K562 (cell line): ENCODE measurements around the gene SYMPK. TPM values are rescaled to one million over a fixed set of nuclear protein-coding genes. Genes with fewer than 3 reads are reported as not detected.

Source experiments
- CCNT2 ChIP-seq: IDR thresholded peaks from 2 replicates; pipeline ENCODE4 v1.6.1; 2011; ENCODE audit warnings: borderline replicate concordance, low read depth, mild to moderate bottlenecking, moderate library complexity, mixed read lengths, low read length; ENCODE audit not compliant: insufficient read length; ENCODE audit errors: extremely low read depth
- FOXK1 ChIP-seq: sonication (generic); formaldehyde crosslinking; IDR thresholded peaks from 2 replicates; pipeline ENCODE4 v1.8.0; 2022; ENCODE audit warnings: missing genetic modification reagents, mild to moderate bottlenecking, borderline replicate concordance
- POLR2G ChIP-seq: fragments of 200-400 bp; formaldehyde crosslinking; IDR thresholded peaks from 2 replicates; pipeline ENCODE4 v1.6.1; 2017; ENCODE audit warnings: low read depth, mild to moderate bottlenecking, antibody characterized with exemption, low read length, moderate library complexity
- SRSF3 ChIP-seq: fragments of 200-400 bp; formaldehyde crosslinking; IDR thresholded peaks from 2 replicates; pipeline ENCODE4 v1.6.1; 2016; ENCODE audit warnings: mild to moderate bottlenecking, low read length, moderate library complexity; ENCODE audit not compliant: insufficient read depth
- TFAP4 ChIP-seq: sonication (generic); formaldehyde crosslinking; IDR thresholded peaks from 2 replicates; pipeline ENCODE4 v1.8.0; 2022; ENCODE audit warnings: missing genetic modification reagents, mild to moderate bottlenecking, moderate library complexity, borderline replicate concordance
- VEZF1 ChIP-seq: fragments of 200-800 bp; sonication (Bioruptor generic); IDR thresholded peaks from 2 replicates; pipeline ENCODE4 v1.6.1; 2017; ENCODE audit warnings: missing genetic modification characterization, missing compliant biosample characterization
- ZNF133 ChIP-seq: fragments of 250-450 bp; sonication (Bioruptor Pico); IDR thresholded peaks from 2 replicates; pipeline ENCODE4 v1.4.0; 2020; ENCODE audit warnings: mild to moderate bottlenecking
- ZNF41 ChIP-seq: fragments of 250-450 bp; sonication (Bioruptor Pico); conservative IDR thresholded peaks from 2 replicates; pipeline ENCODE4 v1.4.0; 2020; ENCODE audit warnings: mild to moderate bottlenecking
- ZNF449 ChIP-seq: fragments of 250-450 bp; sonication (Bioruptor Pico); IDR thresholded peaks from 2 replicates; pipeline ENCODE4 v1.8.0; 2022; ENCODE audit warnings: moderate library complexity, mild to moderate bottlenecking, inconsistent platforms
- polyA plus RNA-seq, 8 experiments: library from polyadenylated mRNA; depleted of rRNA in 4 of 8; stranded (reverse) in 5 of 8; unstranded in 3 of 8; fragments of >200 nt; fragmentation: Nextera tagmentation in 2 of 8; fragmentation: Illumina TruSeq in 1 of 8; extraction: Ambion mirVana in 2 of 8; extraction: Trizol in 1 of 8; gene quantifications; 2 replicates each; pipeline versions ENCODE4 v1.2.1 to v1.2.3, GENCODE V29; 2011 to 2014; ENCODE audit warnings: inconsistent platforms in 1 of 8, missing spikeins in 1 of 8
- total RNA-seq, 7 experiments: library from RNA; depleted of rRNA in 6 of 7; stranded (reverse); fragments of >200 nt in 6 of 7; fragmentation: Illumina TruSeq in 2 of 7; extraction: Trizol in 2 of 7; gene quantifications; 2 replicates each; pipeline versions ENCODE4 v1.2.1 to v1.2.3, GENCODE V29; 2011 to 2021; ENCODE audit warnings: low replicate concordance in 1 of 7
- TF ChIP-seq, protein P1 (sequence below): sonication (generic); formaldehyde crosslinking; IDR thresholded peaks from 2 replicates; pipeline ENCODE4 v1.8.1; 2022; ENCODE audit warnings: missing genetic modification reagents
- TF ChIP-seq, protein P2 (sequence below): IDR thresholded peaks from 2 replicates; pipeline ENCODE4 v1.6.1; 2014; ENCODE audit warnings: antibody characterized with exemption
- TF ChIP-seq, protein P3 (sequence below): fragments of 450-650 bp; IDR thresholded peaks from 2 replicates; pipeline ENCODE4 v1.7.1; 2018; ENCODE audit warnings: mild to moderate bottlenecking, low read depth; ENCODE audit not compliant: partially characterized antibody
- TF ChIP-seq, protein P4 (sequence below), 2 experiments: fragments of 250-450 bp in 1 of 2; fragments of 450-650 bp in 1 of 2; sonication (Bioruptor Pico) in 1 of 2; IDR thresholded peaks; 2 replicates each; pipeline versions ENCODE4 v1.6.1 to v1.8.0; 2016 to 2021; ENCODE audit warnings: mild to moderate bottlenecking in 2 of 2, moderate library complexity in 2 of 2, missing compliant biosample characterization in 1 of 2, missing genetic modification characterization in 1 of 2

The SYMPK gene
- total and polyA plus RNA-seq, 9 of the 15 experiments (the other 6 are each of a cell fraction or from before 2014, with no cell fraction given), result 0.73 to 95.5 (median 58.4) TPM

GRCh38 chr19:45782820-45783785 lies 79.8 kb downstream of the SYMPK start (continued):
- TF ChIP-seq, protein P1, sequence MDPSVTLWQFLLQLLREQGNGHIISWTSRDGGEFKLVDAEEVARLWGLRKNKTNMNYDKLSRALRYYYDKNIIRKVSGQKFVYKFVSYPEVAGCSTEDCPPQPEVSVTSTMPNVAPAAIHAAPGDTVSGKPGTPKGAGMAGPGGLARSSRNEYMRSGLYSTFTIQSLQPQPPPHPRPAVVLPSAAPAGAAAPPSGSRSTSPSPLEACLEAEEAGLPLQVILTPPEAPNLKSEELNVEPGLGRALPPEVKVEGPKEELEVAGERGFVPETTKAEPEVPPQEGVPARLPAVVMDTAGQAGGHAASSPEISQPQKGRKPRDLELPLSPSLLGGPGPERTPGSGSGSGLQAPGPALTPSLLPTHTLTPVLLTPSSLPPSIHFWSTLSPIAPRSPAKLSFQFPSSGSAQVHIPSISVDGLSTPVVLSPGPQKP, result no peak
- no peak for TF ChIP-seq FOXK1 (CRISPR knock-in tag)
- peak; percentile 52 for TF ChIP-seq POLR2G
- no peak for TF ChIP-seq CCNT2
- no peak for TF ChIP-seq SRSF3
- TF ChIP-seq, protein P2, sequence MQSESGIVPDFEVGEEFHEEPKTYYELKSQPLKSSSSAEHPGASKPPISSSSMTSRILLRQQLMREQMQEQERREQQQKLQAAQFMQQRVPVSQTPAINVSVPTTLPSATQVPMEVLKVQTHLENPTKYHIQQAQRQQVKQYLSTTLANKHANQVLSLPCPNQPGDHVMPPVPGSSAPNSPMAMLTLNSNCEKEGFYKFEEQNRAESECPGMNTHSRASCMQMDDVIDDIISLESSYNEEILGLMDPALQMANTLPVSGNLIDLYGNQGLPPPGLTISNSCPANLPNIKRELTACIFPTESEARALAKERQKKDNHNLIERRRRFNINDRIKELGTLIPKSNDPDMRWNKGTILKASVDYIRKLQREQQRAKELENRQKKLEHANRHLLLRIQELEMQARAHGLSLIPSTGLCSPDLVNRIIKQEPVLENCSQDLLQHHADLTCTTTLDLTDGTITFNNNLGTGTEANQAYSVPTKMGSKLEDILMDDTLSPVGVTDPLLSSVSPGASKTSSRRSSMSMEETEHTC, result no peak
- TF ChIP-seq ZNF41 (CRISPR knock-in tag), result no peak
- TF ChIP-seq, protein P3, sequence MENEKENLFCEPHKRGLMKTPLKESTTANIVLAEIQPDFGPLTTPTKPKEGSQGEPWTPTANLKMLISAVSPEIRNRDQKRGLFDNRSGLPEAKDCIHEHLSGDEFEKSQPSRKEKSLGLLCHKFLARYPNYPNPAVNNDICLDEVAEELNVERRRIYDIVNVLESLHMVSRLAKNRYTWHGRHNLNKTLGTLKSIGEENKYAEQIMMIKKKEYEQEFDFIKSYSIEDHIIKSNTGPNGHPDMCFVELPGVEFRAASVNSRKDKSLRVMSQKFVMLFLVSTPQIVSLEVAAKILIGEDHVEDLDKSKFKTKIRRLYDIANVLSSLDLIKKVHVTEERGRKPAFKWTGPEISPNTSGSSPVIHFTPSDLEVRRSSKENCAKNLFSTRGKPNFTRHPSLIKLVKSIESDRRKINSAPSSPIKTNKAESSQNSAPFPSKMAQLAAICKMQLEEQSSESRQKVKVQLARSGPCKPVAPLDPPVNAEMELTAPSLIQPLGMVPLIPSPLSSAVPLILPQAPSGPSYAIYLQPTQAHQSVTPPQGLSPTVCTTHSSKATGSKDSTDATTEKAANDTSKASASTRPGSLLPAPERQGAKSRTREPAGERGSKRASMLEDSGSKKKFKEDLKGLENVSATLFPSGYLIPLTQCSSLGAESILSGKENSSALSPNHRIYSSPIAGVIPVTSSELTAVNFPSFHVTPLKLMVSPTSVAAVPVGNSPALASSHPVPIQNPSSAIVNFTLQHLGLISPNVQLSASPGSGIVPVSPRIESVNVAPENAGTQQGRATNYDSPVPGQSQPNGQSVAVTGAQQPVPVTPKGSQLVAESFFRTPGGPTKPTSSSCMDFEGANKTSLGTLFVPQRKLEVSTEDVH, result no peak
- TF ChIP-seq, protein P4, sequence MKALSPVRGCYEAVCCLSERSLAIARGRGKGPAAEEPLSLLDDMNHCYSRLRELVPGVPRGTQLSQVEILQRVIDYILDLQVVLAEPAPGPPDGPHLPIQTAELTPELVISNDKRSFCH (CRISPR knock-in tag; IDR thresholded peaks at IDR 0.05), result no peak
- TF ChIP-seq, protein P4 (tag; IDR thresholded peaks at IDR 0.05), result no peak
- 0 out of 2 replicates have a peak, but pooled peaks have one; percentile 12 for TF ChIP-seq TFAP4
- no peak for TF ChIP-seq VEZF1 (CRISPR knock-in tag)
- no peak for TF ChIP-seq ZNF449 (CRISPR knock-in tag)
- no peak for TF ChIP-seq ZNF133
